ENCODE results near the gene CLDN16.

CLDN16 gene

GRCh38 chr3:190435618-190436017 is 47.7 kb downstream of the CLDN16 start:
- DNase-seq (ENCODE audit: low read depth in 3 of 3, low spot score in 1 of 3) = no peak

GRCh38 chr3:190436331-190436730 is 48.4 kb downstream of the CLDN16 start:
- DNase-seq (ENCODE audit: low read depth in 3 of 3, low spot score in 1 of 3) = no peak

- DNase-seq (ENCODE audit: low read depth in 3 of 3, low spot score in 1 of 3) = no peak
Observed at GRCh38 chr3:190442240-190442639, 54.3 kb downstream of the CLDN16 start.

DNA sequence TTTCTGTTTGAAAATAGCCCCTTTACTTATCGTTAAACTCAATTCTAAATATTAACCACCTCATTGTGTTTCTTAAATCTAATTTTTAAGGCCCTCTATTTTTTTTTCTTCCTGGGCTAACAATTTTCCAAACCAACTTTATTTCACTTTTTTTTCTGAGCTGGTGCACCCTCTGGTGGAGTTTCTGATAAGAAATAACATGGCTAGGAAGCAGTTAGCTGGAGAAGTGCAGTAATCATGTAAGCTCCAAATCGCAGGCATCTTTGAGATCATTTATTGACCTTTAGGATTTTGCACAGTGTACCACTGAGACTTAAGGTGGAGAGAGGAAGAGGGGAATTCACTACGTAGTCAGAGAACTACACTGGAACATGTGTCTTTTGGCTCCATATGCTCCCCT is 55.3 kb downstream of the CLDN16 start:
- no peak for DNase-seq (ENCODE audit: low read depth in 3 of 3, low spot score in 1 of 3)

GRCh38 chr3:190444006-190444405 is 56.0 kb downstream of the CLDN16 start:
- no peak for DNase-seq (ENCODE audit: low read depth in 3 of 3, low spot score in 1 of 3)

DNA sequence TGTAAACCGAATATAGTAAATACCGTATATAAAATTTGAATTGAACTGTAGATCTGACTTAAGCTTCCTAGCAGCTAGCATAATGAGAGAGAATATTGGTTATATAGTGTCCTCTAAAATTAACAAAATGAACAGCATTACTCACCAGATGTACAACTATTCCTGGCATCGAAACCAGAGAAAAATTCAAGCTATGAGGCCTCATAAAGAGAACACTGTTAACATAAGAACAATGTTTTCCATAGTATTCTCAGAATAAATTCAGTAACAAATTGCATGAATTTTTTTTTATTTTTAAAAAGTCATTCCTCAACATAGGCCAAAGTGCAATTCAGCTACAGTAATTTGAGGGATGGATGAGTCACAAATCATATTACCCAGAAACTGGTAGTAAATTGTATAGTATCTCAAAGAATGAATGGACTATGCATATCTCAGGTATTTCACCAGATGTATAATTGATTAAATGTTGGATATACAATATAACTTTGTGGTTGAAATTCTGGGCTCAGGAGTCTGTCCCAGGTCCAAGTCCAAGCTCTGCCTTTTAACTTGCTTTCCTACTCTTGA is 56.7 kb downstream of the CLDN16 start:
- no peak for DNase-seq (ENCODE audit: low read depth in 3 of 3, low spot score in 1 of 3)

GRCh38 chr3:190446573-190447279 is 58.8 kb downstream of the CLDN16 start:
- DNase-seq (ENCODE audit: low read depth in 3 of 3, low spot score in 1 of 3) = no peak

DNA sequence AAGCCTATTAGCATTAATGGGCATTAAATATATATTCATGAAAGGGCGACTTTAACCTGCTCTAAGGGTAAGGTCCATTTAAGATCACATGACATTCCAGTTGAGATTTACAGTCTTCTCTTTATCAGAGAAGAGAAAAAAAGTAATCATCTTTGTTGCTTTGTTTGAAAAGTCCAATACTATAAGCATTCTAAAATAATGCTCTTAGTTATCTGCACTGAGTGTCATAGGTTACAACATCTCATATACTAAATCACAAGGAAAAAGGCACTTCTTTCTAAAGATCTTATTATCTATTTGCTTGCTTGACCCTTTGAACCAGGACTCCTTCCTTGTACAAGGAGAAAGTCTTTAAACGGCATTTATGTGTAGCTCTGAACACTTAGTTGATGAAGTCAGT is 60.3 kb downstream of the CLDN16 start:
- DNase-seq (ENCODE audit: low read depth in 3 of 3, low spot score in 1 of 3) = no peak

GRCh38 chr3:190449801-190450200 is 61.8 kb downstream of the CLDN16 start, which contains the start of gene TMEM207:
Gene TMEM207 (minus strand): TSS chr3:190449901. CDS start chr3:190449809, 92 bp downstream.
- DNase-seq (ENCODE audit: low read depth in 3 of 3, low spot score in 1 of 3) = no peak

DNA sequence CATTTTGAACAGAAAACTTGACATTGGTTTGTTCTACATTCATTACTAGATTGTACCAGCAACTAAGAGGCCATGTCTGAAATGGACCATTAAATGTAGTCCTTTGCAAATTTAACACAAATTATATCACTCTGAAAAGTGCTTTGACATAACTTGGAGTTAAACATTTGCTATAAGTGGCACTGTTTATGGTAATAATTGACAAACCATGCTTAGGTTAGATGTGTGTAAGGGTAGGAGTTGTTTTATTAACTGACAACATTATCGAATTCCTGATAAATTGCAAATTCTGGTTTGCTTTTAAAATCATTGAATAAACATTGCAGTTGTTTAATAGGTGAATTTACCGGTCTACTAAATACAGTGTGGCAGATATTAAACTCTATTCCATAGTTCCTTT is 67.9 kb downstream of the CLDN16 start:
- DNase-seq (ENCODE audit: low read depth in 3 of 3, low spot score in 1 of 3) = no peak

GRCh38 chr3:190456770-190457169 is 68.8 kb downstream of the CLDN16 start:
- no peak for DNase-seq (ENCODE audit: low read depth in 3 of 3, low spot score in 1 of 3)

DNA sequence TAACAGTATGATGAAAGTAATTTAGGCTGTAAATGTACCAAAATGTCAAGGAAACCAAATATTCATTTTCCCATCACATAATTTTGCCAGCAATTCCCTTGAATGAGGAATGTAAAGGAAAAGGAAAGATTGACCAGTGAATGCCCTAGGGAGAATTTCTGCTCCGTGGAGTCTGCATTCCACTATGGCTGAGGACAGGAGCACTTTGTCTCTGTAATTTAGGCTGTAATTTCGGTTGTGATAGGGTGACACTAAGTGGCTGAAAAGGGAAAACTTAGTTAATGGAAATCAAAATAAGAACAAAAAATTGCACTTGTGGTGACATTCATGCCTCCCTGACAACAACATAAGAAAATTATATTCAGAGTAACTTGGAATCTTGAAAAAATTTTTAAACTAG is 70.1 kb downstream of the CLDN16 start:
- DNase-seq (ENCODE audit: low read depth in 3 of 3, low spot score in 1 of 3) = no peak

Measured in stimulated activated CD4-positive, alpha-beta T cell treated with anti-CD3 and anti-CD28 coated beads, TNF-alpha, amount 100 ng/mL, for 1 hour (primary cell).